GM12878 (cell line): ENCODE results near the gene MACF1. TPM values are rescaled to one million over a fixed set of nuclear protein-coding genes. Genes with fewer than 3 reads are reported as not detected.

ENCODE experiments used
- ATAC-seq: fragments of 200-7000 bp; cut with Tn5 transposase; 3 replicates; pipeline ENCODE4 v1.9.1; 2020; ENCODE audit warnings: mild to moderate bottlenecking, moderate library complexity
- BruUV-seq: library from RNA; stranded (reverse); fragments of 400-500 nt; replicated peaks from 2 replicates; lab custom pipeline; 2021; lab: Mats Ljungman, UMichigan
- CTCF ChIA-PET: fragments of 300-600 bp; sonication (Branson Sonifier 250); formaldehyde crosslinking; extraction: SDS; loops from one replicate; lab custom pipeline; 2021; ENCODE audit warnings: inconsistent platforms; lab: Yijun Ruan, JAX
- POLR2A ChIA-PET: fragments of 350-600 bp; formaldehyde crosslinking; extraction: SDS; loops from one replicate; lab custom pipeline; 2021; ENCODE audit warnings: inconsistent platforms; lab: Charles Lee
- RAD21 ChIA-PET: fragments of 300-600 bp; sonication (Branson Sonifier 250); formaldehyde crosslinking; loops from one replicate; lab custom pipeline; 2023; ENCODE audit warnings: antibody characterized with exemption; ENCODE audit not compliant: unreplicated experiment; lab: Charles Lee
- SMC1A ChIA-PET: fragments of 300-600 bp; sonication (Branson Sonifier 250); formaldehyde crosslinking; loops from one replicate; lab custom pipeline; 2023; ENCODE audit not compliant: unreplicated experiment, uncharacterized antibody; lab: Charles Lee
- DNase-seq: peaks from one replicate; pipeline ENCODE4 v3.0.0-alpha.2; 2011; ENCODE audit warnings: low read depth, low spot score
- FAIRE-seq: peaks from 3 replicates; lab custom pipeline; 2011; peaks lifted over from hg19 to GRCh38; lab: Jason Lieb, UNC
- H2AFZ ChIP-seq: 2 replicates; pipeline ENCODE4 v1.6.0; 2011; ENCODE audit warnings: low read depth, low read length, control low read depth; ENCODE audit not compliant: control insufficient read depth
- H3K27ac ChIP-seq: 2 replicates; pipeline ENCODE4 v1.5.1; 2011; ENCODE audit warnings: control low read depth; ENCODE audit not compliant: control insufficient read depth, insufficient read depth
- H3K27me3 ChIP-seq, 2 experiments: replicated peaks in 1 of 2; 2 replicates each; pipeline versions ENCODE4 v1.6.0 to v1.6.1; 2011; ENCODE audit warnings: low read length in 1 of 2; ENCODE audit not compliant: control insufficient read depth in 2 of 2, insufficient read depth in 2 of 2
- H3K36me3 ChIP-seq, 2 experiments: 2 replicates each; pipeline ENCODE4 v1.5.1; 2011; ENCODE audit warnings: low read length in 1 of 2; ENCODE audit not compliant: control insufficient read depth in 2 of 2, insufficient read depth in 2 of 2
- H3K4me1 ChIP-seq: 2 replicates; pipeline ENCODE4 v1.6.1; 2011; ENCODE audit warnings: mild to moderate bottlenecking, low read length, moderate library complexity, mixed read lengths; ENCODE audit not compliant: control insufficient read depth, insufficient read depth
- H3K4me2 ChIP-seq: 2 replicates; pipeline ENCODE4 v1.6.0; 2011; ENCODE audit warnings: control low read depth; ENCODE audit not compliant: control insufficient read depth, insufficient read depth
- H3K4me3 ChIP-seq: fragments of 200-600 bp; sonication (generic); 2 replicates; pipeline ENCODE4 v1.5.1; 2016
- H3K79me2 ChIP-seq: 2 replicates; pipeline ENCODE4 v1.6.0; 2011; ENCODE audit warnings: low read length; ENCODE audit not compliant: control insufficient read depth, insufficient read depth
- H3K9ac ChIP-seq: 2 replicates; pipeline ENCODE4 v1.8.0; 2011; ENCODE audit warnings: low read length, control low read depth, mixed read lengths; ENCODE audit not compliant: control insufficient read depth, insufficient read depth
- H3K9me3 ChIP-seq: replicated peaks from 3 replicates; pipeline ENCODE4 v1.5.1; 2011; ENCODE audit warnings: mild to moderate bottlenecking, low read length; ENCODE audit not compliant: control insufficient read depth, insufficient read depth
- H4K20me1 ChIP-seq: 2 replicates; pipeline ENCODE4 v1.6.0; 2011; ENCODE audit not compliant: control insufficient read depth, insufficient read depth
- CTCF ChIP-seq, 3 experiments: IDR thresholded peaks in 2 of 3; conservative IDR thresholded peaks in 1 of 3; 2 replicates each; pipeline ENCODE4 v1.5.1; 2011; ENCODE audit warnings: low read depth in 3 of 3, low read length in 3 of 3, mild to moderate bottlenecking in 3 of 3, control low read depth in 2 of 3, moderate library complexity in 2 of 3, inconsistent platforms in 1 of 3, mixed read lengths in 1 of 3; ENCODE audit not compliant: control insufficient read depth in 2 of 3, insufficient read depth in 1 of 3; ENCODE audit errors: extremely low read depth in 1 of 3
- E4F1 ChIP-seq: fragments of 450-650 bp; IDR thresholded peaks from 2 replicates; pipeline ENCODE4 v1.6.1; 2018; ENCODE audit warnings: borderline replicate concordance, mild to moderate bottlenecking; ENCODE audit not compliant: partially characterized antibody
- EP300 ChIP-seq, 2 experiments: fragments of 150-350 bp in 1 of 2; IDR thresholded peaks; 2 replicates each; pipeline ENCODE4 v1.6.1; 2011 to 2012; ENCODE audit warnings: low read depth in 2 of 2, low read length in 2 of 2, borderline replicate concordance in 1 of 2, improper control_type of control experiment in 1 of 2, inconsistent platforms in 1 of 2; ENCODE audit not compliant: control insufficient read depth in 1 of 2
- RAD21 ChIP-seq: IDR thresholded peaks from 2 replicates; pipeline ENCODE4 v1.6.1; 2011; ENCODE audit warnings: mild to moderate bottlenecking, low read depth, low read length, moderate library complexity; ENCODE audit not compliant: insufficient read depth
- ZBTB4 ChIP-seq: fragments of 450-650 bp; formaldehyde crosslinking; IDR thresholded peaks from 2 replicates; pipeline ENCODE4 v1.4.0; 2022; ENCODE audit warnings: mild to moderate bottlenecking, moderate library complexity
- WGBS: methylation state at CpG from one replicate; pipeline ENCODE4 v1.1.6; 2016; ENCODE audit warnings: low lambda C conversion rate; ENCODE audit not compliant: insufficient replicate concordance, insufficient coverage; ENCODE audit errors: missing lambda C conversion rate; 5-methylcytosine and 5-hydroxymethylcytosine counted together
- in situ Hi-C: fragments of 300-500 bp; cut with MboI; formaldehyde crosslinking; loops from 9 replicates; pipeline ENCODE4 v1.14.3; 2018; ENCODE audit warnings: mixed read lengths
- intact Hi-C: fragments of 100-400 bp; cut with micrococcal nuclease; formaldehyde crosslinking; loops from one replicate; pipeline ENCODE4 v1.14.2; 2022; ENCODE audit not compliant: unreplicated experiment
- polyA plus RNA-seq, 11 experiments: library from polyadenylated mRNA; depleted of rRNA in 4 of 11; unstranded in 6 of 11; stranded (reverse) in 5 of 11; fragments of >200 nt; fragmentation: Nextera tagmentation in 4 of 11; fragmentation: Illumina TruSeq in 1 of 11; extraction: Ambion mirVana in 4 of 11; extraction: Trizol in 1 of 11; gene quantifications; 1 replicate in 1 of 11; 2 replicates in 10 of 11; pipeline versions ENCODE4 v1.2.1 to v1.2.3, GENCODE V29; 2011 to 2016; ENCODE audit warnings: inconsistent platforms in 2 of 11, missing spikeins in 2 of 11, low read depth in 1 of 11
- total RNA-seq, 4 experiments: library from RNA; depleted of rRNA in 3 of 4; stranded (reverse); fragments of >200 nt in 3 of 4; fragmentation: Illumina TruSeq in 1 of 4; extraction: Trizol in 1 of 4; gene quantifications; 2 replicates each; pipeline versions ENCODE4 v1.2.1 to v1.2.3, GENCODE V29; 2013 to 2021

MACF1 gene
- total and polyA plus RNA-seq, 10 of the 15 experiments (the other 5 are each of a cell fraction or from before 2014, with no cell fraction given), result 15.5 to 201 (median 76.9) TPM

GRCh38 chr1:39507230-39507928, 302.9 kb downstream of the MACF1 start:
- RAD21 ChIA-PET, result no interaction called here
- WGBS, result 94% methylated on average over 14 of the region's 14 CpGs
- no peak overlapping the region for H2AFZ ChIP-seq
- no peaks in the 10 kb centered on the region for H3K79me2 ChIP-seq
- peaks cover 18% of the 10 kb centered on the region for H3K4me1 ChIP-seq
- no peak overlapping the region for H3K4me3 ChIP-seq
- TF ChIP-seq CTCF (IDR thresholded peaks at IDR 0.05 in 2 of 3, conservative IDR thresholded peaks at IDR 0.05 in 1 of 3; ENCODE audit: control insufficient read depth in 2 of 3, extremely low read depth in 1 of 3, insufficient read depth in 1 of 3, low read depth in 3 of 3, low read length in 3 of 3) (peak; percentile 22 to 30 (median 23); a peak in 2 of 6 replicates), ZBTB4 (CRISPR knock-in tag) (no peak), RAD21 (peak; percentile 35; the same call in 1 of the 2 replicates), E4F1 (no peak), EP300 (IDR thresholded peaks at IDR 0.05; ENCODE audit: borderline replicate concordance in 1 of 2, control insufficient read depth in 1 of 2, low read depth in 2 of 2, low read length in 2 of 2) (no peak)
- no peak overlapping the region for H3K4me2 ChIP-seq
- SMC1A ChIA-PET, result interaction anchor here (0.9 kb wide), 1 partner anchor 31 kb away, joined by 4 read pairs; no protein-coding TSS in a partner anchor
- no peaks in the 10 kb centered on the region for H3K27me3 ChIP-seq
- DNase-seq (no peak), ATAC-seq (no peak), FAIRE-seq (no peak)
- in situ Hi-C loops (no loop called here), intact Hi-C loops (no loop called here)
- H3K9me3 ChIP-seq, result no peaks in the 10 kb centered on the region
- no peaks in the 10 kb centered on the region for H3K36me3 ChIP-seq
- no peaks in the 10 kb centered on the region for H4K20me1 ChIP-seq
- H3K27ac ChIP-seq, result no peak overlapping the region
- H3K9ac ChIP-seq, result no peak overlapping the region
- POLR2A ChIA-PET, result no interaction called here
- BruUV-seq, result no TSS peak
- CTCF ChIA-PET, result interaction anchor here (1.0 to 1.5 kb wide), 3 partner anchors 32 to 99 kb away, joined by 3 to 7 read pairs (median 3); no protein-coding TSS in a partner anchor
